HepG2 (cell line): ENCODE measurements around the gene PPM1H. TPM values are rescaled to one million over a fixed set of nuclear protein-coding genes. Genes with fewer than 3 reads are reported as not detected.

Experiments used
- ATAC-seq: fragments of 200-7000 bp; cut with Tn5 transposase; 3 replicates; pipeline ENCODE4 v1.9.1; 2020; ENCODE audit warnings: mild to moderate bottlenecking, moderate library complexity
- BruUV-seq: library from RNA; stranded (reverse); fragments of 400-500 nt; replicated peaks from 2 replicates; lab custom pipeline; 2021; lab: Mats Ljungman, UMichigan
- CTCF ChIA-PET: fragments of 300-600 bp; formaldehyde crosslinking; extraction: SDS; loops from one replicate; lab custom pipeline; 2021; ENCODE audit warnings: low total read pairs, inconsistent platforms, low intra/inter-chr PET ratio; lab: Yijun Ruan, JAX
- POLR2A ChIA-PET: fragments of 350-600 bp; sonication (Branson Sonifier 250); formaldehyde crosslinking; loops from one replicate; lab custom pipeline; 2020; ENCODE audit warnings: antibody characterized with exemption, inconsistent platforms; lab: Yijun Ruan, JAX
- DNase-seq: peaks from one replicate; pipeline ENCODE4 v3.0.0-alpha.2; 2015; ENCODE audit warnings: low spot score
- FAIRE-seq: peaks from 3 replicates; lab custom pipeline; 2011; peaks lifted over from hg19 to GRCh38; lab: Jason Lieb, UNC
- H2AFZ ChIP-seq: one replicate; pipeline ENCODE4 v1.6.1; 2011; ENCODE audit warnings: low read length, inconsistent platforms
- H3K27ac ChIP-seq: fragments of 300-600 bp; 3 replicates; pipeline ENCODE4 v1.8.0; 2011; ENCODE audit warnings: mixed run types, mild to moderate bottlenecking, mixed read lengths, low read length, inconsistent platforms; ENCODE audit not compliant: insufficient read depth; ENCODE audit errors: extremely low read length
- H3K27me3 ChIP-seq, 2 experiments: fragments of 200-600 bp in 1 of 2; 2 replicates in 1 of 2; 3 replicates in 1 of 2; pipeline versions ENCODE4 v1.6.0 to v1.8.0; 2011; ENCODE audit warnings: low read length in 2 of 2, mild to moderate bottlenecking in 2 of 2, moderate library complexity in 2 of 2, inconsistent platforms in 1 of 2; ENCODE audit not compliant: insufficient read depth in 2 of 2, control insufficient read depth in 1 of 2
- H3K36me3 ChIP-seq, 2 experiments: fragments of 200-600 bp in 1 of 2; replicated peaks in 1 of 2; 2 replicates in 1 of 2; 3 replicates in 1 of 2; pipeline versions ENCODE4 v1.5.1 to v1.8.0; 2011; ENCODE audit warnings: low read length in 2 of 2, inconsistent platforms in 1 of 2; ENCODE audit not compliant: insufficient read depth in 2 of 2, control insufficient read depth in 1 of 2
- H3K4me1 ChIP-seq: 2 replicates; pipeline ENCODE4 v1.5.1; 2012; ENCODE audit warnings: low read length, inconsistent platforms; ENCODE audit not compliant: insufficient read depth
- H3K4me2 ChIP-seq: 2 replicates; pipeline ENCODE4 v1.6.0; 2011; ENCODE audit warnings: low read depth, low read length, inconsistent platforms
- H3K4me3 ChIP-seq, 3 experiments: fragments of 200-600 bp in 1 of 3; sonication (generic), shearing (Covaris generic) in 1 of 3; replicated peaks in 1 of 3; 2 replicates each; pipeline ENCODE4 v1.5.1; 2011 to 2016; ENCODE audit warnings: low read length in 3 of 3, inconsistent platforms in 2 of 3, low read depth in 2 of 3, mild to moderate bottlenecking in 2 of 3, control low read depth in 1 of 3, mixed read lengths in 1 of 3; ENCODE audit not compliant: insufficient read depth in 1 of 3
- H3K79me2 ChIP-seq: one replicate; pipeline ENCODE4 v1.6.1; 2011; ENCODE audit warnings: low read length, inconsistent platforms; ENCODE audit not compliant: insufficient read depth
- H3K9ac ChIP-seq: 2 replicates; pipeline ENCODE4 v1.6.0; 2011; ENCODE audit warnings: mild to moderate bottlenecking, low read depth, low read length, inconsistent platforms; ENCODE audit not compliant: insufficient read depth
- H3K9me3 ChIP-seq: 2 replicates; pipeline ENCODE4 v1.5.1; 2012; ENCODE audit warnings: mild to moderate bottlenecking, low read length
- H4K20me1 ChIP-seq: 2 replicates; pipeline ENCODE4 v1.6.0; 2011; ENCODE audit warnings: inconsistent platforms, mild to moderate bottlenecking, low read length, moderate library complexity; ENCODE audit not compliant: insufficient read depth
- ARNT2 ChIP-seq: sonication (generic); formaldehyde crosslinking; IDR thresholded peaks from 2 replicates; pipeline ENCODE4 v1.8.0; 2022; ENCODE audit warnings: mild to moderate bottlenecking, low read depth, missing genetic modification reagents, moderate library complexity
- CREB1 ChIP-seq, 2 experiments: fragments of 450-650 bp in 1 of 2; IDR thresholded peaks; 2 replicates each; pipeline ENCODE4 v1.6.1; 2016 to 2017; ENCODE audit warnings: control low read depth in 1 of 2, mild to moderate bottlenecking in 1 of 2, missing compliant biosample characterization in 1 of 2, missing genetic modification characterization in 1 of 2
- ELF1 ChIP-seq: sonication (generic); formaldehyde crosslinking; IDR thresholded peaks from 2 replicates; pipeline ENCODE4 v1.4.0; 2020; ENCODE audit warnings: missing genetic modification reagents
- HNRNPL ChIP-seq: fragments of 200-400 bp; formaldehyde crosslinking; IDR thresholded peaks from 2 replicates; pipeline ENCODE4 v1.6.1; 2017; ENCODE audit warnings: mild to moderate bottlenecking, low read depth, low read length
- ZNF337 ChIP-seq: sonication (generic); formaldehyde crosslinking; IDR thresholded peaks from 2 replicates; pipeline ENCODE4 v1.5.1; 2020; ENCODE audit warnings: missing genetic modification reagents, low read depth, mild to moderate bottlenecking, borderline replicate concordance
- ZNF34 ChIP-seq: sonication (generic); formaldehyde crosslinking; IDR thresholded peaks from 2 replicates; pipeline ENCODE4 v1.4.0; 2020; ENCODE audit warnings: mild to moderate bottlenecking, missing genetic modification reagents, borderline replicate concordance
- ZNF562 ChIP-seq: sonication (generic); formaldehyde crosslinking; IDR thresholded peaks from 2 replicates; pipeline ENCODE4 v1.8.0; 2022; ENCODE audit warnings: missing genetic modification reagents, borderline replicate concordance
- ZNF605 ChIP-seq: sonication (generic); formaldehyde crosslinking; IDR thresholded peaks from 2 replicates; pipeline ENCODE4 v1.8.0; 2022; ENCODE audit warnings: mild to moderate bottlenecking, missing genetic modification reagents
- WGBS: methylation state at CpG from one replicate; pipeline ENCODE4 v1.1.6; 2017; ENCODE audit warnings: low lambda C conversion rate; 5-methylcytosine and 5-hydroxymethylcytosine counted together
- in situ Hi-C: cut with HindIII; loops from 2 replicates; pipeline ENCODE4 v1.10.0; 2017; ENCODE audit warnings: low pct_unique_long_range_greater_than_20kb; ENCODE audit not compliant: extremely low pct_ligation_motif_present
- intact Hi-C: fragments of 100-400 bp; cut with micrococcal nuclease; formaldehyde crosslinking; loops from one replicate; pipeline ENCODE4 v1.10.0; 2022; ENCODE audit not compliant: unreplicated experiment
- polyA plus RNA-seq, 8 experiments: library from polyadenylated mRNA; depleted of rRNA in 3 of 8; stranded (reverse) in 7 of 8; unstranded in 1 of 8; fragments of >200 nt; fragmentation: Illumina TruSeq in 4 of 8; extraction: Trizol in 4 of 8; gene quantifications; 2 replicates each; pipeline versions ENCODE4 v1.2.1 to v1.2.3, GENCODE V29; 2011 to 2016; ENCODE audit warnings: low read depth in 4 of 8, missing spikeins in 1 of 8, mixed read lengths in 1 of 8; ENCODE audit not compliant: insufficient read depth in 1 of 8
- total RNA-seq, 5 experiments: library from RNA; depleted of rRNA; stranded (reverse); fragments of >200 nt; fragmentation: Illumina TruSeq; extraction: Trizol; gene quantifications; 2 replicates each; pipeline ENCODE4 v1.2.3, GENCODE V29; 2016; ENCODE audit warnings: low read depth in 1 of 5
- TF ChIP-seq, protein P1 (sequence below): sonication (generic); formaldehyde crosslinking; IDR thresholded peaks from 2 replicates; pipeline ENCODE4 v1.8.0; 2022; ENCODE audit warnings: mild to moderate bottlenecking, missing genetic modification reagents, borderline replicate concordance
- TF ChIP-seq, protein P2 (sequence below): sonication (generic); formaldehyde crosslinking; IDR thresholded peaks from 2 replicates; pipeline ENCODE4 v1.4.0; 2020; ENCODE audit warnings: missing genetic modification reagents
- TF ChIP-seq, protein P3 (sequence below): sonication (generic); formaldehyde crosslinking; IDR thresholded peaks from 2 replicates; pipeline ENCODE4 v1.8.0; 2022; ENCODE audit warnings: mild to moderate bottlenecking, missing genetic modification reagents; ENCODE audit not compliant: insufficient replicate concordance

Gene PPM1H
- total and polyA plus RNA-seq, 2 of the 13 experiments (the other 11 are each of a cell fraction or from before 2014, with no cell fraction given): 29.1 to 38.1 TPM

DNA sequence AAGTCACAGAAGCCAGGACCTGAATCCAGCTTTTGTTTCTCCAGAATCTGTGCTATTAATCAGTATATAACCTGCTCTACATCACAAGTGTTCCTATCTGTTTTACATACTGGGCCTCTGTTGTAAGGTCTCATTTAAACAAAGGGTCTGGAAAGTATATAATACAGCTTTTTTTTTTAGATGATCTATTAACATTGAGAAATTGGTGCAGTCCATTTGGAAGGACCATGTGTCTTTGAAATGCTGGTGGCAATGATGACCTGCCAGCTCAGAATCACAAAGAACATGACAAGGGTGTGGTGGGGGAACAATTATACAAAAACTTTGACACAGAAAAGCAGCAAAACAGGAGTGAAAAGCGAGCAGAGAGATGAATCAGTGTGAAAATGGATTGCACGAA, 164.6 kb downstream of the PPM1H start:
- in situ Hi-C loops: no loop called here
- Histone ChIP-seq H3K9me3 (no peaks in the 10 kb centered on the region), H2AFZ (no peak overlapping the region), H3K27ac (no peak overlapping the region), H3K36me3 (peaks cover 10 to 41% of the 10 kb centered on the region in 2 experiments), H3K27me3 (no peaks in the 10 kb centered on the region), H3K4me1 (no peaks in the 10 kb centered on the region; the same call in 1 of the 2 replicates), H3K4me2 (no peak overlapping the region), H3K4me3 (no peak overlapping the region), H3K9ac (no peak overlapping the region), H3K79me2 (no peaks in the 10 kb centered on the region), H4K20me1 (peaks cover 3% of the 10 kb centered on the region; the same call in 1 of the 2 replicates)
- no TSS peak for BruUV-seq
- TF ChIP-seq ZNF562 (CRISPR knock-in tag) (no peak), ZNF337 (CRISPR knock-in tag) (no peak), ELF1 (CRISPR knock-in tag) (no peak), ZNF34 (CRISPR knock-in tag) (no peak), CREB1 (IDR thresholded peaks at IDR 0.05) (no peak), CREB1 (CRISPR knock-in tag; IDR thresholded peaks at IDR 0.05) (no peak), ZNF605 (CRISPR knock-in tag) (no peak), HNRNPL (no peak), ARNT2 (CRISPR knock-in tag) (no peak)
- TF ChIP-seq, protein P1, sequence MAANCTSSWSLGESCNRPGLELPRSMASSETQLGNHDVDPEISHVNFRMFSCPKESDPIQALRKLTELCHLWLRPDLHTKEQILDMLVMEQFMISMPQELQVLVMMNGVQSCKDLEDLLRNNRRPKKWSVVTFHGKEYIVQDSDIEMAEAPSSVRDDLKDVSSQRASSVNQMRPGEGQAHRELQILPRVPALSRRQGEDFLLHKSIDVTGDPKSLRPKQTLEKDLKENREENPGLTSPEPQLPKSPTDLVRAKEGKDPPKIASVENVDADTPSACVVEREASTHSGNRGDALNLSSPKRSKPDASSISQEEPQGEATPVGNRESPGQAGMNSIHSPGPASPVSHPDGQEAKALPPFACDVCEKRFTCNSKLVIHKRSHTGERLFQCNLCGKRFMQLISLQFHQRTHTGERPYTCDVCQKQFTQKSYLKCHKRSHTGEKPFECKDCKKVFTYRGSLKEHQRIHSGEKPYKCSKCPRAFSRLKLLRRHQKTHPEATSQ: no peak
- TF ChIP-seq, protein P2, sequence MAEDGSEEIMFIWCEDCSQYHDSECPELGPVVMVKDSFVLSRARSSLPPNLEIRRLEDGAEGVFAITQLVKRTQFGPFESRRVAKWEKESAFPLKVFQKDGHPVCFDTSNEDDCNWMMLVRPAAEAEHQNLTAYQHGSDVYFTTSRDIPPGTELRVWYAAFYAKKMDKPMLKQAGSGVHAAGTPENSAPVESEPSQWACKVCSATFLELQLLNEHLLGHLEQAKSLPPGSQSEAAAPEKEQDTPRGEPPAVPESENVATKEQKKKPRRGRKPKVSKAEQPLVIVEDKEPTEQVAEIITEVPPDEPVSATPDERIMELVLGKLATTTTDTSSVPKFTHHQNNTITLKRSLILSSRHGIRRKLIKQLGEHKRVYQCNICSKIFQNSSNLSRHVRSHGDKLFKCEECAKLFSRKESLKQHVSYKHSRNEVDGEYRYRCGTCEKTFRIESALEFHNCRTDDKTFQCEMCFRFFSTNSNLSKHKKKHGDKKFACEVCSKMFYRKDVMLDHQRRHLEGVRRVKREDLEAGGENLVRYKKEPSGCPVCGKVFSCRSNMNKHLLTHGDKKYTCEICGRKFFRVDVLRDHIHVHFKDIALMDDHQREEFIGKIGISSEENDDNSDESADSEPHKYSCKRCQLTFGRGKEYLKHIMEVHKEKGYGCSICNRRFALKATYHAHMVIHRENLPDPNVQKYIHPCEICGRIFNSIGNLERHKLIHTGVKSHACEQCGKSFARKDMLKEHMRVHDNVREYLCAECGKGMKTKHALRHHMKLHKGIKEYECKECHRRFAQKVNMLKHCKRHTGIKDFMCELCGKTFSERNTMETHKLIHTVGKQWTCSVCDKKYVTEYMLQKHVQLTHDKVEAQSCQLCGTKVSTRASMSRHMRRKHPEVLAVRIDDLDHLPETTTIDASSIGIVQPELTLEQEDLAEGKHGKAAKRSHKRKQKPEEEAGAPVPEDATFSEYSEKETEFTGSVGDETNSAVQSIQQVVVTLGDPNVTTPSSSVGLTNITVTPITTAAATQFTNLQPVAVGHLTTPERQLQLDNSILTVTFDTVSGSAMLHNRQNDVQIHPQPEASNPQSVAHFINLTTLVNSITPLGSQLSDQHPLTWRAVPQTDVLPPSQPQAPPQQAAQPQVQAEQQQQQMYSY (CRISPR knock-in tag): no peak
- TF ChIP-seq, protein P3, sequence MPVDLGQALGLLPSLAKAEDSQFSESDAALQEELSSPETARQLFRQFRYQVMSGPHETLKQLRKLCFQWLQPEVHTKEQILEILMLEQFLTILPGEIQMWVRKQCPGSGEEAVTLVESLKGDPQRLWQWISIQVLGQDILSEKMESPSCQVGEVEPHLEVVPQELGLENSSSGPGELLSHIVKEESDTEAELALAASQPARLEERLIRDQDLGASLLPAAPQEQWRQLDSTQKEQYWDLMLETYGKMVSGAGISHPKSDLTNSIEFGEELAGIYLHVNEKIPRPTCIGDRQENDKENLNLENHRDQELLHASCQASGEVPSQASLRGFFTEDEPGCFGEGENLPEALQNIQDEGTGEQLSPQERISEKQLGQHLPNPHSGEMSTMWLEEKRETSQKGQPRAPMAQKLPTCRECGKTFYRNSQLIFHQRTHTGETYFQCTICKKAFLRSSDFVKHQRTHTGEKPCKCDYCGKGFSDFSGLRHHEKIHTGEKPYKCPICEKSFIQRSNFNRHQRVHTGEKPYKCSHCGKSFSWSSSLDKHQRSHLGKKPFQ (CRISPR knock-in tag): no peak
- ATAC-seq (no peak), FAIRE-seq (no peak), DNase-seq (no peak)
- ChIA-PET POLR2A (no interaction called here), CTCF (no interaction called here)
- WGBS: 97% methylated on average over 2 of the region's 2 CpGs
- intact Hi-C loops: no loop called here
